ENCODE measurements around the gene NUP160.

DNA sequence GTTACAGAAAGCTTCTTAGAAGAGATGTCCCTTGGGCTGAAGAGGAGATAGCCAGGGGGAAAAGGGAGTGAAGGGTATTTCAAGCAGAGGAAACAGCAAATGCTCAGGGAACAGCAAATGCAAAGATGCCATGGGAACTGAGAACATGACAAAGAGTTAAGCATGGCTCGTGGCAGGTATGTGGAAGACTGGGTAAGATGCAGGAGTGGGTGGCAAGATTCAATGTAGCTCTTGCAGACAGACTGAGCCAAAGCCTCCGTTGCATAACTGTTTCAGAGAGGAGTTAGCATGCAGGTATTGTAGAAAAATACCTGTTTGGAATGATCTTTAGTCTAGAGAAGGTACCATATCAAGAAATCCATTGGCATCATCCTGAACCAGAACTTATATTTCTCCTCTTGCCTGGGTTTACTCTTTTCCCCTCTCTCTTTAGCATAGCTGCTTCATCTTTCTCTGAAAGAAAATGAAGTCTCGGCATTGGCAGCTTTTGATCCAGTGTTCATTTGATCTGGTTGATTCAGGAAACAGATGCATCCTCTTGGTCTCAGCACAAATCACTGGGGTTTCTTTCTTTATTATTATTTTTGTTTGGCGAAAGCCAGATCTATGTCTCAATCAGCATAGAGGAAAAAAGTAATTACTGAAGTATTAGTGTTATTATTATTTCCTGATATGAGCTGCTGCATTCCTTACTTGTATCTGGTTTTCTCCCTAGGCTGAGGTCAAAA is 41.7 kb upstream of the NUP160 start:
- TF ChIP-seq, protein P1, sequence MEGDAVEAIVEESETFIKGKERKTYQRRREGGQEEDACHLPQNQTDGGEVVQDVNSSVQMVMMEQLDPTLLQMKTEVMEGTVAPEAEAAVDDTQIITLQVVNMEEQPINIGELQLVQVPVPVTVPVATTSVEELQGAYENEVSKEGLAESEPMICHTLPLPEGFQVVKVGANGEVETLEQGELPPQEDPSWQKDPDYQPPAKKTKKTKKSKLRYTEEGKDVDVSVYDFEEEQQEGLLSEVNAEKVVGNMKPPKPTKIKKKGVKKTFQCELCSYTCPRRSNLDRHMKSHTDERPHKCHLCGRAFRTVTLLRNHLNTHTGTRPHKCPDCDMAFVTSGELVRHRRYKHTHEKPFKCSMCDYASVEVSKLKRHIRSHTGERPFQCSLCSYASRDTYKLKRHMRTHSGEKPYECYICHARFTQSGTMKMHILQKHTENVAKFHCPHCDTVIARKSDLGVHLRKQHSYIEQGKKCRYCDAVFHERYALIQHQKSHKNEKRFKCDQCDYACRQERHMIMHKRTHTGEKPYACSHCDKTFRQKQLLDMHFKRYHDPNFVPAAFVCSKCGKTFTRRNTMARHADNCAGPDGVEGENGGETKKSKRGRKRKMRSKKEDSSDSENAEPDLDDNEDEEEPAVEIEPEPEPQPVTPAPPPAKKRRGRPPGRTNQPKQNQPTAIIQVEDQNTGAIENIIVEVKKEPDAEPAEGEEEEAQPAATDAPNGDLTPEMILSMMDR (IDR thresholded peaks at IDR 0.05; ENCODE audit: low read length) = no peak
- no peak for TF ChIP-seq EZH2 (IDR thresholded peaks at IDR 0.05; ENCODE audit: borderline replicate concordance, low read length)

Measured in OCI-LY1 (cell line).